Measurements from ENCODE around the gene RTN1. TPM values are rescaled to one million over a fixed set of nuclear protein-coding genes. Genes with fewer than 3 reads are reported as not detected.
A peak's percentile ranks its signal among the peaks of the same experiment; 100 is the strongest.

The RTN1 gene, protein sequence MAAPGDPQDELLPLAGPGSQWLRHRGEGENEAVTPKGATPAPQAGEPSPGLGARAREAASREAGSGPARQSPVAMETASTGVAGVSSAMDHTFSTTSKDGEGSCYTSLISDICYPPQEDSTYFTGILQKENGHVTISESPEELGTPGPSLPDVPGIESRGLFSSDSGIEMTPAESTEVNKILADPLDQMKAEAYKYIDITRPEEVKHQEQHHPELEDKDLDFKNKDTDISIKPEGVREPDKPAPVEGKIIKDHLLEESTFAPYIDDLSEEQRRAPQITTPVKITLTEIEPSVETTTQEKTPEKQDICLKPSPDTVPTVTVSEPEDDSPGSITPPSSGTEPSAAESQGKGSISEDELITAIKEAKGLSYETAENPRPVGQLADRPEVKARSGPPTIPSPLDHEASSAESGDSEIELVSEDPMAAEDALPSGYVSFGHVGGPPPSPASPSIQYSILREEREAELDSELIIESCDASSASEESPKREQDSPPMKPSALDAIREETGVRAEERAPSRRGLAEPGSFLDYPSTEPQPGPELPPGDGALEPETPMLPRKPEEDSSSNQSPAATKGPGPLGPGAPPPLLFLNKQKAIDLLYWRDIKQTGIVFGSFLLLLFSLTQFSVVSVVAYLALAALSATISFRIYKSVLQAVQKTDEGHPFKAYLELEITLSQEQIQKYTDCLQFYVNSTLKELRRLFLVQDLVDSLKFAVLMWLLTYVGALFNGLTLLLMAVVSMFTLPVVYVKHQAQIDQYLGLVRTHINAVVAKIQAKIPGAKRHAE
- total RNA-seq (ENCODE audit: unreplicated experiment): 2.1 TPM
- long read RNA-seq, partial matches to known transcripts: 0 of 1 reads
- long read RNA-seq, other reads (novel, unspliced or antisense): 0 of 1 reads

DNA sequence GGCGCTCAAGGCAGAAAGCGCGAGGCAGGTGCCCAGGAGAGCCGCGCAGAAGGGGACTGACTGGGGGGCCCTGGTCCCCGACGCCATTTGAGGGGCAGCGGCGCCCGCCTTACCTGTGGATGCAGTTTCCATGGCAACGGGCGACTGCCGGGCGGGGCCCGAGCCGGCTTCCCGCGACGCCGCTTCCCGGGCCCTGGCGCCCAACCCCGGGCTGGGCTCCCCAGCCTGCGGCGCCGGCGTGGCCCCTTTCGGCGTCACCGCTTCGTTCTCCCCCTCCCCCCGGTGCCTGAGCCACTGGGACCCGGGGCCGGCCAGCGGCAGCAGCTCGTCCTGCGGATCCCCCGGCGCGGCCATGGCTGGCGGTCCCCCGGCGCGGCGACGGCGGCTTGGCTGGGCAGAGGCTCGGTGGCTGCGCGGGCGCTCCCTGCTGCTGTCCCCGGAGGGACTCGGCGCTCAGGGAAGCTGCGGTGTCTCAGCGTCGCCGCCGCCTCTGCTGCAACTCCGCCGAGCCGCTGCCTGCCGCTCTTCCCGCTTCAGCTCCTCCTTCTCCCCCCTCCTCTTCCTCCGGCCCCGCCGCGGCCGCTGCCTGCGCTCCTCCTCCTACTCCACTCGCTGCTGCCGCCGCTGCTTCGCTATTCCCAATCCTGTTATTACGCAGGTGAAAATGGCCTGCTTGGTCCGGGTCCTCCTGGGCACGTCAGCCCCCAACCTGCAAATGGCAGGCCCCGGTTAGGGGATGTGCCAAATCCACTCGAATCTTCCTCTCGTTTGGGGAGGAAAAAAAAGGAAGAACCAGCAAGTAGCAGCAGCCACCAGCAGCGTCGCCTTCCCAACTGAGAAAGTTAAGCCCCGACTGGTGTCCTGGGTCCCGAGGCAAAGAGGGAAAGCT is at the start of gene RTN1:
TSS of gene RTN1 (minus strand) at position 500 of the 889 bp plus-strand sequence. CDS start at position 354, 146 bp downstream.
- peaks cover 4% of the 10 kb centered on the region for H3K27me3 Mint-ChIP-seq (ENCODE audit: unreplicated experiment)
- peak within 1 kb of the TSS; percentile 93 for H3K4me3 Mint-ChIP-seq (ENCODE audit: unreplicated experiment)
- no peaks in the 10 kb centered on the region for H3K9me3 Mint-ChIP-seq (ENCODE audit: unreplicated experiment)
- H3K27ac Mint-ChIP-seq (ENCODE audit: unreplicated experiment): no peak within 1 kb of the TSS
- TF ChIP-seq, protein P1, sequence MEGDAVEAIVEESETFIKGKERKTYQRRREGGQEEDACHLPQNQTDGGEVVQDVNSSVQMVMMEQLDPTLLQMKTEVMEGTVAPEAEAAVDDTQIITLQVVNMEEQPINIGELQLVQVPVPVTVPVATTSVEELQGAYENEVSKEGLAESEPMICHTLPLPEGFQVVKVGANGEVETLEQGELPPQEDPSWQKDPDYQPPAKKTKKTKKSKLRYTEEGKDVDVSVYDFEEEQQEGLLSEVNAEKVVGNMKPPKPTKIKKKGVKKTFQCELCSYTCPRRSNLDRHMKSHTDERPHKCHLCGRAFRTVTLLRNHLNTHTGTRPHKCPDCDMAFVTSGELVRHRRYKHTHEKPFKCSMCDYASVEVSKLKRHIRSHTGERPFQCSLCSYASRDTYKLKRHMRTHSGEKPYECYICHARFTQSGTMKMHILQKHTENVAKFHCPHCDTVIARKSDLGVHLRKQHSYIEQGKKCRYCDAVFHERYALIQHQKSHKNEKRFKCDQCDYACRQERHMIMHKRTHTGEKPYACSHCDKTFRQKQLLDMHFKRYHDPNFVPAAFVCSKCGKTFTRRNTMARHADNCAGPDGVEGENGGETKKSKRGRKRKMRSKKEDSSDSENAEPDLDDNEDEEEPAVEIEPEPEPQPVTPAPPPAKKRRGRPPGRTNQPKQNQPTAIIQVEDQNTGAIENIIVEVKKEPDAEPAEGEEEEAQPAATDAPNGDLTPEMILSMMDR (IDR thresholded peaks at IDR 0.05; ENCODE audit: unreplicated experiment): no peak
- no peaks in the 10 kb centered on the region for H3K36me3 Mint-ChIP-seq (ENCODE audit: low read depth, unreplicated experiment)
- H3K4me1 Mint-ChIP-seq (ENCODE audit: unreplicated experiment): peaks cover 5% of the 10 kb centered on the region
- peak; percentile 58 for DNase-seq (ENCODE audit: low spot score)

DNA sequence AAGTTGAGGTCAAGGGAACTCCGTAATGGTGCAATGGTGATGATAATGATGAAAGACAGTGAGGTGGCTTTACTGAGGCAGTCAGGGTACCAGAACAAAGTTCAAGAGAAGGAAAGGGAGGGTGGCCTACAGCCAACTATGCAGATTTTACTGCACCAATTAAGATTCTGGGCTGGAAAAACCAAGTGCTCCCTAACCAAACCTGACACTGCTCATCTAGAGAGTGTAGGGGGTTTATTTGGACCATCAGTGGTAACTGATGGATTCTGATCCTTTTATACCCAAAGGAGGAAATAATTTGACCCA is 49.8 kb upstream of the RTN1 start:
- H3K36me3 Mint-ChIP-seq (ENCODE audit: low read depth, unreplicated experiment): no peaks in the 10 kb centered on the region
- peak overlapping the region; percentile 72 for H3K4me3 Mint-ChIP-seq (ENCODE audit: unreplicated experiment)
- peak overlapping the region; percentile 80 for H3K27ac Mint-ChIP-seq (ENCODE audit: unreplicated experiment)
- H3K4me1 Mint-ChIP-seq (ENCODE audit: unreplicated experiment): no peaks in the 10 kb centered on the region
- TF ChIP-seq, protein P1 (IDR thresholded peaks at IDR 0.05; ENCODE audit: unreplicated experiment): no peak
- no peak for DNase-seq (ENCODE audit: low spot score)
- no peaks in the 10 kb centered on the region for H3K9me3 Mint-ChIP-seq (ENCODE audit: unreplicated experiment)
- no peaks in the 10 kb centered on the region for H3K27me3 Mint-ChIP-seq (ENCODE audit: unreplicated experiment)

DNA sequence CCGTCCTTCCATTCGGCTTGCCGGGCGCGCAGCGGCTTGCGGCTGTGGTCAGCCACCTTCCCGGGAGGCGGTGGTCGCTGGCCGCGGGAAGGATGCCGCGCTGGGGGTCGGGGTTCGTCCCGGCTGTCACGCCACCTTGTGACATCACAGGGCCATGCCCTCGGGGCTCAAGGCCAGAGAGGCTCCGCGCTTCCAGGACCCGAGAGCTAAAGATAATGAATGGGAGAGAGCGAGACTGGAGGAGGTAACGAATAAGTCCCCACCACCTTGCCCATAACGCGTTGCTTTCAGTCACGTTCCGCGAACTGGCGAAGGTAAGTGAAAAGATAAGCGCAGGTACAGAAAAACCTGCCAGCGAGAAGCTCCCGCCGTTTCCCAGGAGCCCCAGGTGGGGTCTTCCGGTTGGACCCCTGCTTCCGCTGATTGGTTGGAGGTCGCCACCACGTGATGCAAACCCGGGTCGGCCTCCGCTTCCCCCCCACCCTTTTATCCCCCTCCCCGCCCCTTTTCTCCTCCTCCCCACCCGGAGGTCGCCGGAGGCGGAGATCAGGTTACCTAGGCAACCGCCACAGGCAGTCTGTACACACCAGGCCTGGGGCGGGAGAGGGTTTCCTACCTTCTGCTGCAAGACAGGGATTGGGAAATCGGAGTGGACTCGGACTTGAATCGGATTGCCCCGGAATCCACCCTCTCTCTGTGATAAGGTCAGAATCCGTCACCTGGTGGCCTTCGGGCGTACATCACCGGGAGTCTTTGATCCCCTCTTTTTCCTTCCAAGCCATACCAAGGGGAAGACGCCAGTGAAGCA is 49.2 kb upstream of the RTN1 start, which contains the start of gene LRRC9:
TSS of gene LRRC9 (plus strand) at position 575 of the 808 bp plus-strand sequence.
- TF ChIP-seq, protein P1 (IDR thresholded peaks at IDR 0.05; ENCODE audit: unreplicated experiment): no peak
- no peaks in the 10 kb centered on the region for H3K27me3 Mint-ChIP-seq (ENCODE audit: unreplicated experiment)
- no peaks in the 10 kb centered on the region for H3K9me3 Mint-ChIP-seq (ENCODE audit: unreplicated experiment)
- DNase-seq (ENCODE audit: low spot score): peak; percentile 84
- H3K36me3 Mint-ChIP-seq (ENCODE audit: low read depth, unreplicated experiment): no peaks in the 10 kb centered on the region
- H3K4me3 Mint-ChIP-seq (ENCODE audit: unreplicated experiment): peak within 1 kb of the TSS; percentile 88
- peak within 1 kb of the TSS; percentile 80 for H3K27ac Mint-ChIP-seq (ENCODE audit: unreplicated experiment)
- H3K4me1 Mint-ChIP-seq (ENCODE audit: unreplicated experiment): no peaks in the 10 kb centered on the region

DNA sequence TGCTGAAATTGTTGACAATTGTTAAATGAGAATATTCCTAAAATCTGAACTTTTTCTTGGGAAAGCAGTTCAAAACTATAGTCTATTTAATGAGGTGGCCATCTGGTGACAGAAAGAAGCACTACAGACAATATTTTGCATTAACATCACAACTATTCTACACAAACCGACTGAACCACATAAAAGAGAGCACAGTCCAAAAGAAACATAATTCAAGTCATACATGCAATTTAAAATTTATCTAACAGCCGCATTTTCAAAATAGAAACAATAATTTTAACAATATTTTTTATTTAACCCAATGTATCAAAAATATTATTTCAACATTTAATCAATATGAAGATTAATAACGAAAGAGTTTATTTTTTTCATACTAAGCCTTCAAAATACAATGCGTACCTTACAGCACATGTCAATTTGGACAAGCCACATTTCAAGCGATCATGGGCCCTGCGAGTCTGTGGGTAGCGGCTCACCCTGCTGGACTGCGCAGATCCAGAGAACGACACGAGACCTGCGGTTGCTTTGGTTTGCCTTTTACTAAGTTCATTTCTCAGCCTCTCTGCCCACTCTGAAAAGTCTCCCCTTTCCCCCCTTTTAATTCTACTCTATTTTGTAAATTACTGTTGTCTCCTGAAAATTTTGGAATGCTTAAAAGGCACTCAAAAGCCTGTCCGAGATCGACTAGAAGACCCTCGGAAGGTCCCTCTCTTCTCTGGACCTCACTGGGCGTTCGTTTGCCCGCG is 48.4 kb upstream of the RTN1 start:
- no peaks in the 10 kb centered on the region for H3K4me1 Mint-ChIP-seq (ENCODE audit: unreplicated experiment)
- no peaks in the 10 kb centered on the region for H3K9me3 Mint-ChIP-seq (ENCODE audit: unreplicated experiment)
- peak overlapping the region; percentile 69 for H3K27ac Mint-ChIP-seq (ENCODE audit: unreplicated experiment)
- H3K27me3 Mint-ChIP-seq (ENCODE audit: unreplicated experiment): no peaks in the 10 kb centered on the region
- no peaks in the 10 kb centered on the region for H3K36me3 Mint-ChIP-seq (ENCODE audit: low read depth, unreplicated experiment)
- H3K4me3 Mint-ChIP-seq (ENCODE audit: unreplicated experiment): peak overlapping the region; percentile 88
- TF ChIP-seq, protein P1 (IDR thresholded peaks at IDR 0.05; ENCODE audit: unreplicated experiment): peak; percentile 72
- peak; percentile 28 for DNase-seq (ENCODE audit: low spot score)
